Transverse colon (tissue), 4 donors: ENCODE results near the gene GSX1.

Experiments
- POLR2A ChIP-seq: fragments of 450-650 bp; IDR thresholded peaks from one replicate; pipeline ENCODE4 v1.6.1; 2016; ENCODE audit warnings: antibody characterized with exemption, mild to moderate bottlenecking, moderate library complexity
- POLR2AphosphoS5 ChIP-seq, 3 donors: sonication (generic); formaldehyde crosslinking; IDR thresholded peaks; one replicate each; pipeline ENCODE4 v1.6.1; 2016; ENCODE audit warnings: antibody characterized with exemption in 3 of 3
- TF ChIP-seq, protein P1 (sequence below), 5 experiments: fragments of 200-600 bp in 3 of 5; fragments of 450-650 bp in 2 of 5; sonication (generic) in 3 of 5; IDR thresholded peaks; 1 replicate in 2 of 5; 2 replicates in 3 of 5; pipeline ENCODE4 v1.5.1; 2016 to 2017; ENCODE audit warnings: antibody characterized with exemption in 5 of 5, inconsistent platforms in 3 of 5, mild to moderate bottlenecking in 2 of 5, moderate library complexity in 1 of 5

GRCh38 chr13:27794368-27794691, 2.0 kb downstream of the GSX1 start:
- no peak for TF ChIP-seq POLR2AphosphoS5 (IDR thresholded peaks at IDR 0.05)
- TF ChIP-seq POLR2A = no peak
- TF ChIP-seq, protein P1, sequence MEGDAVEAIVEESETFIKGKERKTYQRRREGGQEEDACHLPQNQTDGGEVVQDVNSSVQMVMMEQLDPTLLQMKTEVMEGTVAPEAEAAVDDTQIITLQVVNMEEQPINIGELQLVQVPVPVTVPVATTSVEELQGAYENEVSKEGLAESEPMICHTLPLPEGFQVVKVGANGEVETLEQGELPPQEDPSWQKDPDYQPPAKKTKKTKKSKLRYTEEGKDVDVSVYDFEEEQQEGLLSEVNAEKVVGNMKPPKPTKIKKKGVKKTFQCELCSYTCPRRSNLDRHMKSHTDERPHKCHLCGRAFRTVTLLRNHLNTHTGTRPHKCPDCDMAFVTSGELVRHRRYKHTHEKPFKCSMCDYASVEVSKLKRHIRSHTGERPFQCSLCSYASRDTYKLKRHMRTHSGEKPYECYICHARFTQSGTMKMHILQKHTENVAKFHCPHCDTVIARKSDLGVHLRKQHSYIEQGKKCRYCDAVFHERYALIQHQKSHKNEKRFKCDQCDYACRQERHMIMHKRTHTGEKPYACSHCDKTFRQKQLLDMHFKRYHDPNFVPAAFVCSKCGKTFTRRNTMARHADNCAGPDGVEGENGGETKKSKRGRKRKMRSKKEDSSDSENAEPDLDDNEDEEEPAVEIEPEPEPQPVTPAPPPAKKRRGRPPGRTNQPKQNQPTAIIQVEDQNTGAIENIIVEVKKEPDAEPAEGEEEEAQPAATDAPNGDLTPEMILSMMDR (IDR thresholded peaks at IDR 0.05) = no peak
